Neutrophil (primary cell): ENCODE data around the gene DMAC2.

ENCODE experiments used
- H3K27ac ChIP-seq: fragments of 200-600 bp; sonication (generic); 2 replicates; pipeline ENCODE4 v1.5.1; 2016; ENCODE audit warnings: mild to moderate bottlenecking, moderate library complexity
- H3K27me3 ChIP-seq: fragments of 200-600 bp; sonication (generic); 2 replicates; pipeline ENCODE4 v1.6.0; 2016; ENCODE audit warnings: mild to moderate bottlenecking
- H3K36me3 ChIP-seq: fragments of 200-600 bp; sonication (generic); 2 replicates; pipeline ENCODE4 v1.5.1; 2017
- H3K4me1 ChIP-seq, 2 experiments: fragments of 200-600 bp in 1 of 2; sonication (generic) in 1 of 2; 1 replicate in 1 of 2; 2 replicates in 1 of 2; pipeline versions ENCODE4 v1.5.1 to v1.6.1; 2013 to 2016; ENCODE audit warnings: low read depth in 1 of 2, low read length in 1 of 2, mild to moderate bottlenecking in 1 of 2, moderate library complexity in 1 of 2; ENCODE audit not compliant: control insufficient read depth in 1 of 2, insufficient read depth in 1 of 2
- H3K4me3 ChIP-seq, 2 experiments: fragments of 200-600 bp in 1 of 2; sonication (generic) in 1 of 2; 1 replicate in 1 of 2; 2 replicates in 1 of 2; pipeline ENCODE4 v1.5.1; 2013 to 2016; ENCODE audit warnings: low read depth in 1 of 2, low read length in 1 of 2, mild to moderate bottlenecking in 1 of 2, moderate library complexity in 1 of 2
- H3K9me3 ChIP-seq: fragments of 200-600 bp; sonication (generic); 2 replicates; pipeline ENCODE4 v1.5.1; 2016
- CTCF ChIP-seq: fragments of 200-600 bp; sonication (generic); IDR thresholded peaks from 2 replicates; pipeline ENCODE4 v1.5.1; 2016; ENCODE audit warnings: antibody characterized with exemption

Gene DMAC2

DNA sequence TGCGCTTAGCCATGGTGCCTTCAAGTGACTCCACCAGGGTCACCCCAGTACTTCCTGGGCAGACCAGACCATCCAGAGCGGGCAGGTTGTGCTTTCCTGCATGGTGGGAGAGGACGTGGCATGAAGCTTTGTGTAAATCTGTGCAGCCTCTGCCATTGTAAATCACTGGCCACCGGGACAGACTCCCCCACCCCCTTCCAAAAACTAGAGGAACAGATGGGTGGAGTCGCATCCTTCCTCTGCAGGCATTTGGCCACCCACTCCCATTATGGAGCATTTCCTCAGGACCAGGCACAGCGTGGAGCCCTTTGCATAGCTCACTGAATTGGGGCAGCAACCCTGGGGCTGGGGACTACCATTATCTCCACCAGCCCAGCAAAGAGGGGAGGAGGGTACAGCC is 33.9 kb downstream of the DMAC2 start:
- Histone ChIP-seq H3K27ac (peak overlapping the region; percentile 94), H3K9me3 (no peaks in the 10 kb centered on the region), H3K36me3 (no peaks in the 10 kb centered on the region), H3K4me1 (peaks cover 52 to 53% of the 10 kb centered on the region in 2 experiments), H3K4me3 (no peak overlapping the region), H3K27me3 (no peaks in the 10 kb centered on the region)
- TF ChIP-seq CTCF: no peak

- no peaks in the 10 kb centered on the region for H3K36me3 ChIP-seq
- peaks cover 34 to 38% of the 10 kb centered on the region in 2 experiments for H3K4me1 ChIP-seq
- H3K4me3 ChIP-seq: no peak overlapping the region
- TF ChIP-seq CTCF: no peak
- no peaks in the 10 kb centered on the region for H3K9me3 ChIP-seq
- H3K27me3 ChIP-seq: no peaks in the 10 kb centered on the region
- H3K27ac ChIP-seq: no peak overlapping the region
These were observed 36.3 kb downstream of the DMAC2 start for GRCh38 chr19:41403181-41403970.

- H3K4me3 ChIP-seq: no peak overlapping the region
- TF ChIP-seq CTCF: no peak
These were observed 37.7 kb downstream of the DMAC2 start for GRCh38 chr19:41402010-41402409.

DNA sequence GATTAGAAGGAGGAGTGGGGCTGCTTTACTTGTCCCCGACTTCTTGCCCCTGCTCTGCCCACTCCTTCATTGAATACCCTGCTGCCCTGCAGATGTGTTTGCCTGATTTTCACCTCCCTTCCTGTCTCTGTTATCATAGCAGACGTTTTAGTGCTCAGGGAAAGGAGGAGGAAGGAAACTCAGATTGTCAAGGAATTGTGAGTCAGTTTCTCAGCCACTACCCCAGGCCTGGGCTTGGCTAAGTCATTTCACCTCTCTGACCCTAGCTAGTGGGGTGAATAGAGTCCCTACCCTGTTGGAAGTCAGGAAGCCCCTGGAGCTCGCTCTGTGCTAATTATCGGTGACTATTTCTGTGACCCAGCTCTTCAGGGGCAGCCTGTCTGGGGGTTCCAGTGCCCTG is 38.2 kb downstream of the DMAC2 start:
- no peak overlapping the region for H3K27ac ChIP-seq
- TF ChIP-seq CTCF: no peak
- H3K4me3 ChIP-seq: no peak overlapping the region
- peaks cover 34 to 35% of the 10 kb centered on the region in 2 experiments for H3K4me1 ChIP-seq
- no peaks in the 10 kb centered on the region for H3K27me3 ChIP-seq
- H3K36me3 ChIP-seq: no peaks in the 10 kb centered on the region
- no peaks in the 10 kb centered on the region for H3K9me3 ChIP-seq

More at GRCh38 chr19:41402010-41402409, 37.7 kb downstream of the DMAC2 start:
- Histone ChIP-seq H3K4me1 (peaks cover 34 to 35% of the 10 kb centered on the region in 2 experiments), H3K27ac (no peak overlapping the region), H3K36me3 (no peaks in the 10 kb centered on the region), H3K27me3 (no peaks in the 10 kb centered on the region), H3K9me3 (no peaks in the 10 kb centered on the region)

DNA sequence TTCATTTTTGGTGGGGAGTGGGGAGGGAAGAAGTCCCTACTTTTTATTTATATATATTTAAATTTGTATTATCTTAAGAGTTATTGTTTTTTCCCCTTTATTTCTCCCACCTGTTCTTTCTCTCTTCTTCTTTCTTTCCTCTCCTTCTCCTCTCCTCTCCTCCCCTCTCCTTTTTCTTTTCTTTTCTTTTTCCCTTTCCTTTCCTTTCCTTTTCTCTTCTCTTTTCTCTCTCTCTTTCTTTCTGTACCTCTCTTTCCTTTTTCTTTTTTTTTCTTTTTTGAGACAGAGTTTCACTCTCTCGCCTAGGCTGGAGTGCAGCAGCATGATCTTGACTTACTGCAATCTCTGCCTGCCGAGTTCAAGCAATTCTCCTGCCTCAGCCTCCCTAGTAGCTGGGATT is 40.2 kb downstream of the DMAC2 start:
- H3K4me1 ChIP-seq: peaks cover 27 to 28% of the 10 kb centered on the region in 2 experiments
- H3K36me3 ChIP-seq: no peaks in the 10 kb centered on the region

More for the DNA sequence above, 40.2 kb downstream of the DMAC2 start:
- no peak for TF ChIP-seq CTCF
- H3K27me3 ChIP-seq: no peaks in the 10 kb centered on the region
- H3K4me3 ChIP-seq: no peak overlapping the region
- no peaks in the 10 kb centered on the region for H3K9me3 ChIP-seq
- H3K27ac ChIP-seq: no peak overlapping the region
